Cortex of kidney (tissue), 1 donor: ENCODE data around the gene MSANTD3.
"Not testable (repeated sequence)": the region's sequence is repeated elsewhere in the genome, so short reads cannot be mapped to it uniquely, and the experiment has no call there.

Source experiments
- DNase-seq: peaks from one replicate; lab custom pipeline; 2025; lab: John Stamatoyannopoulos, UW

MSANTD3 gene

GRCh38 chr9:100428871-100429654 lies 2.1 kb downstream of the MSANTD3 start:
- no peak for DNase-seq

- DNase-seq = no peak
Measured at GRCh38 chr9:100430286-100430940, 3.5 kb downstream of the MSANTD3 start.

GRCh38 chr9:100431886-100432285 lies 4.9 kb downstream of the MSANTD3 start:
- no peak for DNase-seq

GRCh38 chr9:100432736-100433135 lies 5.8 kb downstream of the MSANTD3 start:
- no peak for DNase-seq

- no peak for DNase-seq
Measured at GRCh38 chr9:100436571-100436970, 9.6 kb downstream of the MSANTD3 start.

- DNase-seq = no peak
Measured at GRCh38 chr9:100437860-100438805, 11.2 kb downstream of the MSANTD3 start.

GRCh38 chr9:100440071-100440470 lies 13.1 kb downstream of the MSANTD3 start:
- no peak for DNase-seq

GRCh38 chr9:100440487-100440886 lies 13.5 kb downstream of the MSANTD3 start:
- DNase-seq = not testable (repeated sequence)

GRCh38 chr9:100441911-100442361 lies 15.0 kb downstream of the MSANTD3 start:
- no peak for DNase-seq

- no peak for DNase-seq
Measured at GRCh38 chr9:100443781-100444768, 17.1 kb downstream of the MSANTD3 start.

- DNase-seq = no peak
Measured at GRCh38 chr9:100445161-100445902, 18.4 kb downstream of the MSANTD3 start.

GRCh38 chr9:100445903-100446549 lies 19.1 kb downstream of the MSANTD3 start:
- no peak for DNase-seq

GRCh38 chr9:100447041-100447440 lies 20.1 kb downstream of the MSANTD3 start:
- DNase-seq = no peak

- DNase-seq = no peak
Measured at GRCh38 chr9:100448266-100448665, 21.3 kb downstream of the MSANTD3 start.

GRCh38 chr9:100449420-100449819 lies 22.5 kb downstream of the MSANTD3 start:
- DNase-seq = no peak

- DNase-seq = no peak
Measured at GRCh38 chr9:100452894-100453293, 26.0 kb downstream of the MSANTD3 start.

- DNase-seq = no peak
Measured at GRCh38 chr9:100455470-100455869, 28.5 kb downstream of the MSANTD3 start.

- DNase-seq = no peak
Measured at GRCh38 chr9:100457517-100457916, 30.6 kb downstream of the MSANTD3 start.

- DNase-seq = no peak
Measured at GRCh38 chr9:100459963-100460362, 33.0 kb downstream of the MSANTD3 start.

- no peak for DNase-seq
Measured at GRCh38 chr9:100465274-100465673, 38.3 kb downstream of the MSANTD3 start.
